ENCODE data around the gene CACNA1B. TPM values are rescaled to one million over a fixed set of nuclear protein-coding genes. Genes with fewer than 3 reads are reported as not detected.

Gene CACNA1B
- total RNA-seq, 4 donors from 2014 or later = not detected

DNA sequence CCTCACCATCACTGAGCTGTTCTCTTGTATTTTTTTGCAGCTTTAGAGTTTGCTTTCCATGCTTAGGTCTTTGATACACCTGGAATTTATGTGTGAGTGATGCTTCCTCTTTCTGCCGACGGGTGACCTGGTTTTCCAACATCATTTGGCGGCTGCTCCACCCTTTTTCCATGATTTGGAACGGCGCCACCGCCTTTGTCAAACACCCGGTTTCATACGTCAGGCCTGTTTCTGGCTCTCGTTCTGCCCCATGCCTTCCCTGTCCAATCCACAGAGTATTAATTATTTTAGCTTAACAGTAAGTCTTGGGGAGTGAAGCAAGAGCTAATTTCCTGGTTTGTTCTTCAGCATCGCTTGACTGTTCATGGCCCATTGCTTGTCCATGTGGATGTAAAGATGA, 30.2 kb downstream of the CACNA1B start:
- ATAC-seq (ENCODE audit: low FRiP score) (no peak), DNase-seq (ENCODE audit: low spot score) (no peak)
- TF ChIP-seq, protein P1, sequence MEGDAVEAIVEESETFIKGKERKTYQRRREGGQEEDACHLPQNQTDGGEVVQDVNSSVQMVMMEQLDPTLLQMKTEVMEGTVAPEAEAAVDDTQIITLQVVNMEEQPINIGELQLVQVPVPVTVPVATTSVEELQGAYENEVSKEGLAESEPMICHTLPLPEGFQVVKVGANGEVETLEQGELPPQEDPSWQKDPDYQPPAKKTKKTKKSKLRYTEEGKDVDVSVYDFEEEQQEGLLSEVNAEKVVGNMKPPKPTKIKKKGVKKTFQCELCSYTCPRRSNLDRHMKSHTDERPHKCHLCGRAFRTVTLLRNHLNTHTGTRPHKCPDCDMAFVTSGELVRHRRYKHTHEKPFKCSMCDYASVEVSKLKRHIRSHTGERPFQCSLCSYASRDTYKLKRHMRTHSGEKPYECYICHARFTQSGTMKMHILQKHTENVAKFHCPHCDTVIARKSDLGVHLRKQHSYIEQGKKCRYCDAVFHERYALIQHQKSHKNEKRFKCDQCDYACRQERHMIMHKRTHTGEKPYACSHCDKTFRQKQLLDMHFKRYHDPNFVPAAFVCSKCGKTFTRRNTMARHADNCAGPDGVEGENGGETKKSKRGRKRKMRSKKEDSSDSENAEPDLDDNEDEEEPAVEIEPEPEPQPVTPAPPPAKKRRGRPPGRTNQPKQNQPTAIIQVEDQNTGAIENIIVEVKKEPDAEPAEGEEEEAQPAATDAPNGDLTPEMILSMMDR (IDR thresholded peaks at IDR 0.05) = no peak

DNA sequence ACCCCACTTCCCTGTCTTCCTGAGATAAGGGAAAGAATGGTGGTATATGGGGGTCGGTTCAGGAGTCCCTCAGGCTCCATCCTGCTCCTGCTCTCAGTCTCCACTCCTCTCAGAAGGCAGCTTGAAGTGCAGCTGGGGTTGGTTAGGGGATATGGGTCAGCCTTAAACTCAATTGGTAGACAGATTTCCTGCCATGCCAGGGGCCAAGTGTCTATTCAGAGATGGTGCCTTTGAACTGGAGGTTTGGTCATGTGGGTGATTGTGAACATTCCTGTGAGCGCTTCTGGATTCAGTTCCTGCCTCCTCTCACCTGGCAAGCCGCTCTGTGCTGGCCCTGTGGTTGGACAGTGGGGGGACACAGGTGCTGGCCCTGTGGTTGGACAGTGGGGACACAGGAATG, 35.1 kb downstream of the CACNA1B start:
- TF ChIP-seq, protein P1 (IDR thresholded peaks at IDR 0.05) = no peak
- ATAC-seq (ENCODE audit: low FRiP score) (no peak), DNase-seq (ENCODE audit: low spot score) (no peak)

DNA sequence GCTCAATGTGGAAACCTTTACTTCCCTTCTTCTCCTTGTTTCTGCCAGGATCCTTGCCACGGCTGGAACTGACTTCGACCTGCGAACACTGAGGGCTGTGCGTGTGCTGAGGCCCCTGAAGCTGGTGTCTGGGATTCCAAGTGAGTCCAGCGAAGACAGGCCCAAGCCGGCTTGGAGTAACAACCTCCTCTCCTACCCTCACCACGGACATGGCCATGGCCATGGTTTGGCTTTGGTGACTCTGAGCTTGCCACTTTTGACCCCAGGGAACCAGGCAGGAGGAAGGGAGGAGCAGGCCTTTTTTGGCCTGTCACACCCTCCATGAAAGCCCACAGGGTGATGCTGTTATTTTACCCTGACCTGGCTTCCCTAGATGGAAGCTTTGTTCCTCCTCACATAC, 35.5 kb downstream of the CACNA1B start:
- ATAC-seq (ENCODE audit: low FRiP score) (no peak), DNase-seq (ENCODE audit: low spot score) (no peak)
- TF ChIP-seq, protein P1 (IDR thresholded peaks at IDR 0.05) = no peak

DNA sequence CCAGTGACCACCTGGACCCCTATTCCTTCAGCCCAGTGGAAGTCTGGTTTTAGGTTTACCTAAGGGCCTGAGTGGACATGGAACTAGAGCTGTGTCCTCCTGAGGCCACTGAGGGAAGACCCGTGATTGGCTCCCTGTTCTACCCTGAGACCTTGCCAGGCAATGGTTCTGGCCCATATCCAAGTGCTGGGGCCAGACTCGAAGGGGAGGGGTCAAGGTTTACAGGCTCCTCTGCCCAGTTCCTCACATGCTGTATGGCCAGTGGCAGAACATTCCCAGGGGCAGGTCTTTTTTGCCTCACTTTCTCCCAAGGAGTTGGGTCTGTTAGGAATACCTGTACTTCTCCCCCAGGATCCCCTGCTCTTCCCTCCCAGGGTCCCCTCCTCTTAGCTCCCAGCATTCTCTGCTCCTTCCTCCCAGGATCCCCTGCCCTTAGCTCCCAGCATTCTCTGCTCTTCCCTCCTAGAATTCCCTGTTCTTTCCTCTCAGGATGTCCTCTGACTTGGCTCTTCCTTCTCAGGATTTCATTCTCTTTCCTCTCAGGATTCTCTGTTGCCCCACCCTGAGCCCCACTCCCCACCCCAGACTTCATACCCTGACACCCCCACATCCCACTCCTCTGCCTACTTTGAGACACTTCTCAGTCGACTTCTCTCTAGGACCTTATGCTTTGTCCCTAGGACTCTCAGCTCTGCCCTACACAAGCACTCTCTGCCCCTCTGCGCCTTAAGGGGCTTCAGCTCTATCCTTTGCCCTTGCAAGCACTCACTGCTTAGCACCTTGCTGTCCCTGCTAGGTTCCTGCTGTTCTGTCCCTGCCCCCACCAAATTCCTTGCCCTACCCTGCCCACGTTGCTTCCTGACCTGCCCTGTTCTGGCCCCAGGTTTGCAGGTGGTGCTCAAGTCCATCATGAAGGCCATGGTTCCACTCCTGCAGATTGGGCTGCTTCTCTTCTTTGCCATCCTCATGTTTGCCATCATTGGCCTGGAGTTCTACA, 36.5 kb downstream of the CACNA1B start:
- no peak for DNase-seq (ENCODE audit: low spot score)
- TF ChIP-seq, protein P1 (IDR thresholded peaks at IDR 0.05) = no peak
- no peak for ATAC-seq (ENCODE audit: low FRiP score)

DNA sequence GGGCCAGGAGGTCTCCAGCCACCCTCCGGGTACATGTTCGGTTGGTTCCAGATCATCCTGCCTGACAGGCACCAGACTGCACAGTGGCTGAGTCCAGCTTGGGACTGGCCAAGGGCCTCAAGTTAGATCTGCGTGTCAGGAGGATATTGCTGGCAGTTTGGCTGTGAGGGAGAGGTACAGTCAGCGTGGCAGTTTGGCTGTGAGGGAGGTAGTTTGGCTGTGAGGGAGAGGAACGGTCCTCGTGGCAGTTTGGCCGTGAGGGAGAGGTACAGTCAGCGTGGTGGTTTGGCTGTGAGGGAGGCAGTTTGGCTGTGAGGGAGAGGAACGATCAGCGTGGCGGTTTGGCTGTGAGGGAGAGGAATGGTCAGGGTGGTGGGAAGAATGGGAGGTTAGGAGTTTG, 39.0 kb downstream of the CACNA1B start:
- DNase-seq (ENCODE audit: low spot score) (no peak), ATAC-seq (ENCODE audit: low FRiP score) (no peak)
- TF ChIP-seq, protein P1 (IDR thresholded peaks at IDR 0.05) = no peak

DNA sequence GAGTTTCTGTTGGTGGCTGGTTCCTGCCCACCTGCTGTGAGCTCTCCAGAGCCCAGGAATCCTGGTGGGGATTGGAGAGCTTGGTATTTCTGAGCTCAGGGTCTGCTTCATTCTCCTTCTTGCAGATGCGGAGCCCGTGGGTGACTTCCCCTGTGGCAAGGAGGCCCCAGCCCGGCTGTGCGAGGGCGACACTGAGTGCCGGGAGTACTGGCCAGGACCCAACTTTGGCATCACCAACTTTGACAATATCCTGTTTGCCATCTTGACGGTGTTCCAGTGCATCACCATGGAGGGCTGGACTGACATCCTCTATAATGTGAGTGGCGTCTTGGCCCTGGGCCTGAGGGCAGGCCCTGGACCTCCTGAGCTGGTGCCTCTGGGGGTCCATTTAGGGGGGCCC, 39.5 kb downstream of the CACNA1B start:
- TF ChIP-seq, protein P1 (IDR thresholded peaks at IDR 0.05) = no peak
- no peak for DNase-seq (ENCODE audit: low spot score)
- ATAC-seq (ENCODE audit: low FRiP score) = no peak

DNA sequence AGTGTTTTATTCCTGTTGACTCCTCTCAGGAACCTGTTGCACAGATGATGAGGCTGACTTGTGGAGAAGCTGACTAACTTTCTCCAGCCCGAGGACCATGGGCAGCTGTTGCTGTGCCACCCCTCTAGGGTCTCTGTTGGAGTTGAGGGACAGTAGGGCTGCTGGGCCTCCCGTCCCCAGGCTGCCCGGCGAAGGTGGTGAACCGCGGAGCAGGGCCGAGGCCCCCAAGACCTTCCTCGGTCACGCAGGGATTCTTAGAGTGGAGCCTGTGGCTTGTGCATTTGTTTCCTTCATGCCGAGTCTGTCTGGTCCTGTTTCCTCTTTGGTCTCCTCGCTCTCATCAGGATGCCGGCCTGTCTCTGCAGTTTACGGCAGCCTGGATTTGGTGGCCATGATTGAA, 40.2 kb downstream of the CACNA1B start:
- ATAC-seq (ENCODE audit: low FRiP score) (no peak), DNase-seq (ENCODE audit: low spot score) (no peak)
- TF ChIP-seq, protein P1 (IDR thresholded peaks at IDR 0.05) = no peak
